Measurements from ENCODE around the gene STIL. TPM values are rescaled to one million over a fixed set of nuclear protein-coding genes. Genes with fewer than 3 reads are reported as not detected.

Gene STIL
- total RNA-seq, 1 experiment from 2014 or later = 28.5 TPM

DNA sequence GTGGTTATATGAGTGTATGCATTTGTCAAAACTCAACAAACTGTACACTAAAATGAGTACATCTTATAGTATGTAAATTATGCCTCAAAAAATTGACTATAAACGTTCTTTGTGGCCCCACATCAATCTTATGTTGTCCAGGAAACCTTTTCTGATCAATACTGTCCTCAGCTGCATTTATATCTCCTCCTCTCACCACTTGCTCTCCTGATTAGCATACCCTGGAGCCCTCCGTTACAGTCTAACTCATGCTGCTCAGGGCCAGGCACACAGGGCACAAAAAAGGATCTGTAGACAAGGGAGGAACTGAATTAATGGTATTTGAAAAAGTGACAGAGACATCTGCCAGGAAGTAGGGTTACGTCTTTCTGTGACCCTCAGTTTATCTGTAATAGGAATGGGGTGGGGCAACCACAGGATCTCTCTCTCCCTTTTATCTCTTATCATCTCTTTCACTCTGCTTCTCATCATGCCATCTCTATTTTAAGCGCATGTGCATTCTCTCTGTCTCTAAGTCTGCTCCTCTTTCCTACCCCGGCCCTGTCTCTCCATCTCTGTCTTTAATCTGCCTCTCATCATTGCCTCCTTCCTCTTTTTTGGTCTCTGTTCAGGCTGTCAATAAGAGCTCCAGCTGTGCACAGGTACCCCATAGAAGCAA is 74.9 kb downstream of the STIL start:
- no peak for DNase-seq (ENCODE audit: low read depth)

- DNase-seq (ENCODE audit: low read depth) = no peak
These were observed 78.1 kb downstream of the STIL start for GRCh38 chr1:47235806-47236205.

DNA sequence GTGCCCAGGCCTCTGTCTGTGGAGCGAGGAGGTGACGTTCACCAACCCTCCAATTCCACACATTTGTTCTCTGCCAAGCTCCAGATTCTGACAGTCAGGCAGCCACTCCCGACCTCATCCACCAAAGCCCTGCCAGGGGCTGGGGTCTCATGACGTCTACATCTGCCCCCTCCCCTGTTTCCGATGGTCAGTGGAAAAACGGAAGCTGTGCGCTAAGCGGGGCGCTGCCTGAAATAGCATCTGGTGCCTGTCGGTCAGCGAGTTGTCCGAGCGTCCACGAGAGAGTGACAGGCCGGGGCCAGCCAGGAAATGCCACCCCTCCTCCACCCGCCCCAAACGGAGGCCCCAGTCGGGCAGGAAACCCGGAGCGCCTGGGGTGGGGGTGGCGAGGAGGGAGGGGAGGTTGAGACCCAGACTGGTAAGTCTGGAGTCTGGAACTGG is 78.7 kb downstream of the STIL start:
- no peak for DNase-seq (ENCODE audit: low read depth)

DNA sequence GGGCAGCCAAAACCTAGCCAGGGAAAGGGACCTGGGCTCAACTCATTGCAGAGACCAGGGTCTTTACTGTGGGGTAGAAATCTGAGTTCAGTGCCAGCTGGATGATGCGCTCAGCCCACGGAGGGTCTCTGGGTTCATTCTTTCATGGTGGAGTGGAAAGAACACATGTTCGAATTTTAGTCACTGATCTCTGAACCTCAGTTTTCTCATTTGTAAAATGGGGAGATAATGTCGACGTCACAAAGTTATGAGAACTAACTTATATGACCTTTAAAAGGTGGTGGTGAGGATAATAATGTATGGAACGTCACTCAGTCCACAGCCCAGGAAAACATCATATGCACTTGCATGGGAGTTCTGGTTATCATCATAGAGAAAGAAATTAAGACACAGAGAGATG is 80.8 kb downstream of the STIL start:
- no peak for DNase-seq (ENCODE audit: low read depth)

DNA sequence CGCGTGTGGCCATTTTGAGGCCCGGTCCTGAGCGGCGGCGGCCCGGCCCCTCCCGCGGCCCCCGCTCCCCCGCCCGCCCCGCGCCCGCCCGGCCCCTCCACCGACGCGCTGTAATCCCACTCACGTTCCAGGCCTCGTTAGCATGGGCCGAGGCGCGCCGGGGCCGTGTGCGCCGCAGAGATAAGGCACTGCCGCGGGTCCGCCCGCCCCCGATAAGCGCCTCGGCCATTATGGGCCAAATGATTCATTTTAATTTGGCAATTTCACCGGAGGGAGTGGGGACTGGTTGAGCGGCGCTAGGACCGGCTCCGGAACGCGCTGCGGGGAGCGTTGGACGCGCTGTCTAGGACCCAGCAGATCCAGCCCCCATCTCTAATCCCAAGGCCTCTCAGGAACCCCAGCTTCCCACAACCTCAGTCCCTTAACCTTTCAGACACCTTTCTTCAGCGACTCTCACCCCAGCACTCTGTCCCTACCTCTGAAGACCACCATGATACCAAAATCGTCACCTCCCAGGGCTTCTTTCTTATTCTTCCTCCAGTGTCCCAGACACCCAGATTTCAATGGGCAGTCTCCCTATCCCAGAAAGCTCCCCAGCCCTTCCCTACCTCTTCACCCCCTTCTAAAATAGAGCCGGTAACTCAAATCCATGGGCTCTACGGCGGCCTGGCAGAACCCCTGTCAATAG is 81.6 kb downstream of the STIL start, which contains the start of gene TAL1:
TAL1 (minus strand) TSS at position 39 of the 688 bp plus-strand sequence. CDS start 6,337 bp downstream, outside the sequence.
- DNase-seq (ENCODE audit: low read depth) = no peak

DNA sequence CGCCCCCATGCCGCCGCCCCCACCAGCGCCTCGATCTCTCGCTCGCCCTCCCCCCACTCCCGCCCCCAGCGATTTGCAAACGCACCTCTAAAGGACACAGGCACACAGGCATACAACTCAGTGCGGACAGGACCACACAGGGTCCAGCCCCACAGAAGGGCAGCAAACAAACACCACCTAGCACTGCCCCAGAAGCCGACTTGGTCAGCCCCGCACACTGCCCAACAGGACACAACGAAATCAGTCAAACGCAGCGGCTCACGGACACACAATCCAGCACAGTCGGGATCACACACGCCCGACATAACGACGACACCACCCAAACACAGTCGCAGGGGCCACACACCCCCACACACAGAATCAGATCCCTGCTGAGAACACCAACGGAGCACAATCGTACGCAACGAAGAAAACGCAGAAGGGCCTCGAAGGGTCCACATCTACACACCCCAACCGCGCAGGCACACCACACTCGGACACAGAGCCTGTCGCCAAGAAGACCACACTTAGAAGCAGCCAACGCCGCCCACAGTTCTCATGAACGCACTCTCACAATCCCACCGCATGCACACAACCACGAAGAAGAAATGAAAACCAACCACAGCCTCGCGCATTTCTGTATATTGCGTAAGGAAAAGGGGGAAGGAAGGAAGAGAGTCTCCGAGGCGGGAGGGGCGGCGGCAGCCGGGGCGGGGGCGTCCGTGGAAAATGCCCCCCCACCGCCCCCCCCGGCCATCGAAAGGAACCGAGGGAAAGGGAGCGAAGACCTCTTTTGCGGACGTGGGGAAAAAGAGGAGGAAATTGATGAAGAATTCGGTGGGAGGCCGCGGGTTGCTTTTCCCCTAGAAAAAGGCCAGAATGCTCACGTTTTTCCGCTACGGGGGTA is 82.4 kb downstream of the STIL start:
- DNase-seq (ENCODE audit: low read depth) = peak; percentile 11

DNA sequence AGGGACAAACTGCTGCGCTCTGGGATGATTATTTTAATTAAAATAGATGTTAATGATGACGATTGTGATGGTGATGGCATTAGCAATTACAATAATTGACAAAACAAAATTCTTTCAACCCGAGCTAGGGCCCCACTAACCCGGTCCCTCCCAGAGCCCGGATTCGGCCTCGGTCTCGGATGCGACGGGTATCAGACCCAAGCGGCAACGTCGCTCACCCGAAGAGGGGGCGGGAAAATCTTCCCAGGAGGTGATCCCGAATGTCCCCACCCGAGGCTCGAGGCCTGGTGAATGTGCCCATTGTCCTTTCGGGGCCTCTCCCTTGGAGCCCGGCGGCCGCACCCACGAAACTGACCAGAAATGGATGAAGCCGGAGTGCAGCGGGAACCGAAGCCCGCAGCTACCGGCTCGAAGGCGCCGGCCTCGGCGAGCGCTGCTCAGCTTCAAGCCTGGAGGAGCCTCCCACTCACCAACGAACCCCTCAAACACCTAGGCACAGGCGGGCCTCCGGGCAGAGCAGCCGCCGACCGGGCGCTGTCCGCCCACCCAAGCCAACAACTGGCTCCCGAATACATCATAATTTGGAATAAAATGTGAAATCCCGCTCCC is 83.2 kb downstream of the STIL start:
- no peak for DNase-seq (ENCODE audit: low read depth)

- DNase-seq (ENCODE audit: low read depth) = no peak
These were observed 83.9 kb downstream of the STIL start for GRCh38 chr1:47229886-47230691.

DNA sequence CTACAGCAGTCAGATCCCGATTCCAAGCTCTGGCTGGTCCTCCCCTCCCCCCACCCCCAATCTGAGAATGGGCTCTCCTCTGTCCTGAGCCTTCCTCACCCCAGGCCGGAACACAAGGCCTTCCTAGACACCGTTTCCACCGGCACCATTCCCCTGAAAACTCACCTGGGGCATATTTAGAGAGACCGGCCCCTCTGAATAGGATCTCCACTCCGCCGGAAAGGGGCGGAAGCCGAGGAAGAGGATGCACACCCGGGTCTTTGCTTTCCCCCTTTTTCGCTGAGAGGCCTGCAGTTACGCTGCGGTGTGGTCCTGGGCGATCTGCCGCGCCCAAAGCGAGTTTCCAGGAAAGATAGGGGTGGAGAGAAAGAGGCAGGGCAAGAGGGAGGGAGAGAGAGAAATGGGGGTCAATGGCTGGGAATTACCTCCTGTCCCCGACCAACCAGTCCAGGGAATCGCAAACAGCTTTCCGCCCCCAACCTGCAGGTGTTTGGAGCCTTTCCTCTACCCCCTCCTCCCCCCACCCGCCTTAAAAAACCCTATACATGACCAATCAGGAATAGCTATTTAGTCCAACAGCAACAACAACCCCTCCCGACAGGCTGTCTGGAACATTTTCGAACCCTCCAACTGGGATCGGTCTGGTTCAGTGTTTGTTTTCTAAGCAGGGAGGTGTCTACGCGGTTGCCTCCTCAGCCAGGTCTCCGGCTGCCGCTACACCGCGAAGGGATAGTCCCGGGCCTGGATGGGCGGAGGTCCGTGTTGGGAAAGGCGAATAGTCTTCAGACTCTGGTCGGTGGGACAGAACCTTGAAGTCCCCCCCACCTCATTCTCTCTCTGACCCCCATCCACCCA is 84.7 kb downstream of the STIL start:
- no peak for DNase-seq (ENCODE audit: low read depth)

GRCh38 chr1:47228644-47229030 is 85.3 kb downstream of the STIL start:
- no peak for DNase-seq (ENCODE audit: low read depth)

DNA sequence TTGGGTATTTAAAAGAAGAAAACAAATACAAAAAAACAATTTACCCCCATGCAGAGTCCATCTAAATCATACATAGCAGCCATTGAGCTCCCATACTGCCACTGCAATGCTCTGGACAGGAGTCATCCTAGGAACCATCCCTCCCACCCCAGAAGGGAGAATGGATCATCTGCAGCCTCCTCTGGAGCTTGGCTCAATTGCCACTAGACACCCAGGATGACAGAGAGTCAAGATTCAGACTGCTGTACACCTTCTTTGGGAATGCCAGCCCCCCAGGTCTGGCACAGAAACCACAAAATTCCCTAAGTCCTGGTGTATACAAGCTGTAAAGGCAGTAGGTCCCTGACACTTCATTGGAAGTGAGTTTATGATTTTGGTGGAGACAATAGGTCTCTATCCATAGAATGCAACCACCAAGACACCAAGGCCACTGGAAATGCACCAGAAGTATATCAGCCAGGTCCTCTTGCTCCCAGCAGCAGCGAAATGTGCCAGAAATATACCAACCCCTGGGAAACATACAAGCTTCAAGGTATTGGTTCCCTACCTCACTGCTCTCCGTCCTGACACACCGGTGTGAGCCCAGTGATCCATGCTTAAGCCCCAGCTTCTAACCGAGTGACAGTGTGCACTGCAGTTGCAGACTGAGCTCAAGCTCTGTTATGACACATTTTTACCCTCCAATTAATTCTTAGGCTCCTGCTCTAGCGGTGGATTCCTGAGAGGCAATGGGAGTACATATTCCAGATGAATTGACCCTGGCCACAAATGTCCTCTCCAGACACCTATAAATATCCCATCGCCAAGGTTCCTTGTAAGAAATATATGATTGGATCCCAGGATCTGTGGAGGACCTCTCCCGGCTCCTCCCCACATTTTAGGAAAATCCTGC is 86.4 kb downstream of the STIL start:
- no peak for DNase-seq (ENCODE audit: low read depth)

GRCh38 chr1:47226839-47227215 is 87.1 kb downstream of the STIL start:
- no peak for DNase-seq (ENCODE audit: low read depth)

GRCh38 chr1:47226121-47226838 is 87.7 kb downstream of the STIL start:
- no peak for DNase-seq (ENCODE audit: low read depth)

DNA sequence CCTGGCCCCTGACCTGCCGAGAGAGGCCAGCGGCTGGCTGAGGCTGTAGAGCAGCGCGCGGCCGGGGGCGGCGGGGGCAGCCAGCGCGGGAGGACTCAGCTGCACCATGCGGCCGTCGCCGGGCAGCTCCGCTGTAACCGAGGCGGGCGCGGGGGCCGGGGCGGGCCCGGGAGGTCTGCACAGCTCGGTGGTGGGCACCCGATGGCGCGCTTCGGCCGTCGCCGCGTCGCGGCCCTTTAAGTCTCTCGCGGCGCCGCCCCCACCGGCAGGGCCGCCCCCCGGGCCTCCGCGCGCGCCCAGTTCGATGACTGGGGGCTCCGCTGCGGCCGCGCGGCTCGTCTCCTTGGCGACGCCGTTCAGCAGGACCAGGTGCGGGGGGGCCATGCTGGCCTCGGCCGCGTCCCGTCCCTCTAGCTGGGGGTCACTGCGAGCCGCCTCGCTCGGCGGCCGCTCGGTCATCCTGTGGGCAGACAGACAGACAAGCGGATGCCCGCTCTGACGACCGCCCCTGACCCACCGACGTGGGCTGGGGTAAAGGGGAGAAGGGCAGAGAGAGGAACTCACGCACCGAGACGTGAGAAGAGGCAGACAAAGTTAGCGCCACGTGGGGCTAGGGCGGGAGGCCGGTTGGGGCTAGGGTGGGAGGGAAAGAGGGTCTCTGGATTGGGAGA is 88.4 kb downstream of the STIL start:
- DNase-seq (ENCODE audit: low read depth) = no peak

- no peak for DNase-seq (ENCODE audit: low read depth)
These were observed 89.1 kb downstream of the STIL start for GRCh38 chr1:47224676-47225399.

GRCh38 chr1:47223921-47224675 is 89.8 kb downstream of the STIL start:
- DNase-seq (ENCODE audit: low read depth) = no peak
